Measurements from ENCODE around the gene NCOA7.

The NCOA7 gene

GRCh38 chr6:125818225-125818657, 27.5 kb downstream of the NCOA7 start:
- no peak for TF ChIP-seq ISL1 (CRISPR knock-in tag; IDR thresholded peaks at IDR 0.05)
- no peak for TF ChIP-seq PPARA (CRISPR knock-in tag; IDR thresholded peaks at IDR 0.05; ENCODE audit: borderline replicate concordance)
- TF ChIP-seq BACH2 (CRISPR knock-in tag; IDR thresholded peaks at IDR 0.05; ENCODE audit: borderline replicate concordance) = no peak
- no peak for TF ChIP-seq TOX (CRISPR knock-in tag; IDR thresholded peaks at IDR 0.05; ENCODE audit: borderline replicate concordance)
- TF ChIP-seq ESRRG (CRISPR knock-in tag; IDR thresholded peaks at IDR 0.05) = no peak
- no peak for TF ChIP-seq GLIS3 (CRISPR knock-in tag; IDR thresholded peaks at IDR 0.05)
- no peak for TF ChIP-seq ZFP3 (CRISPR knock-in tag; IDR thresholded peaks at IDR 0.05)
- no peak for TF ChIP-seq TSHZ2 (CRISPR knock-in tag; IDR thresholded peaks at IDR 0.05)
- TF ChIP-seq TCF4 (CRISPR knock-in tag; IDR thresholded peaks at IDR 0.05; ENCODE audit: borderline replicate concordance) = no peak
- no peak for TF ChIP-seq CREB5 (CRISPR knock-in tag; IDR thresholded peaks at IDR 0.05; ENCODE audit: low read depth)
- no peak for TF ChIP-seq SNAI2 (CRISPR knock-in tag; IDR thresholded peaks at IDR 0.05)
- no peak for TF ChIP-seq CSDC2 (CRISPR knock-in tag; IDR thresholded peaks at IDR 0.05)
- ATAC-seq = peak; percentile 50

GRCh38 chr6:125818772-125819260, 28.1 kb downstream of the NCOA7 start:
- ATAC-seq = peak; percentile 58

More at GRCh38 chr6:125818772-125819260, 28.1 kb downstream of the NCOA7 start:
- TF ChIP-seq ZNF565 (CRISPR knock-in tag; conservative IDR thresholded peaks at IDR 0.05; ENCODE audit: low read depth) (no peak), ZFP3 (CRISPR knock-in tag; IDR thresholded peaks at IDR 0.05) (no peak), PPARA (CRISPR knock-in tag; IDR thresholded peaks at IDR 0.05; ENCODE audit: borderline replicate concordance) (no peak), ARNTL (CRISPR knock-in tag; IDR thresholded peaks at IDR 0.05; ENCODE audit: borderline replicate concordance, low read depth) (no peak), POU6F1 (CRISPR knock-in tag; IDR thresholded peaks at IDR 0.05; ENCODE audit: borderline replicate concordance, low read depth) (no peak), PATZ1 (CRISPR knock-in tag; IDR thresholded peaks at IDR 0.05; ENCODE audit: borderline replicate concordance) (no peak), ISL1 (CRISPR knock-in tag; IDR thresholded peaks at IDR 0.05) (peak; percentile 27), CSRNP3 (CRISPR knock-in tag; IDR thresholded peaks at IDR 0.05) (no peak), ZFP30 (CRISPR knock-in tag; IDR thresholded peaks at IDR 0.05) (no peak), SNAI2 (CRISPR knock-in tag; IDR thresholded peaks at IDR 0.05) (no peak), OSR1 (CRISPR knock-in tag; IDR thresholded peaks at IDR 0.05) (no peak), CSDC2 (CRISPR knock-in tag; IDR thresholded peaks at IDR 0.05) (no peak), TSHZ2 (CRISPR knock-in tag; IDR thresholded peaks at IDR 0.05) (no peak), TCF4 (CRISPR knock-in tag; IDR thresholded peaks at IDR 0.05; ENCODE audit: borderline replicate concordance) (no peak), RARB (CRISPR knock-in tag; IDR thresholded peaks at IDR 0.05) (no peak), ZNF70 (CRISPR knock-in tag; IDR thresholded peaks at IDR 0.05) (peak; percentile 82), GLIS3 (CRISPR knock-in tag; IDR thresholded peaks at IDR 0.05) (no peak)
